ENCODE results near the gene PHF10.

Gene PHF10

DNA sequence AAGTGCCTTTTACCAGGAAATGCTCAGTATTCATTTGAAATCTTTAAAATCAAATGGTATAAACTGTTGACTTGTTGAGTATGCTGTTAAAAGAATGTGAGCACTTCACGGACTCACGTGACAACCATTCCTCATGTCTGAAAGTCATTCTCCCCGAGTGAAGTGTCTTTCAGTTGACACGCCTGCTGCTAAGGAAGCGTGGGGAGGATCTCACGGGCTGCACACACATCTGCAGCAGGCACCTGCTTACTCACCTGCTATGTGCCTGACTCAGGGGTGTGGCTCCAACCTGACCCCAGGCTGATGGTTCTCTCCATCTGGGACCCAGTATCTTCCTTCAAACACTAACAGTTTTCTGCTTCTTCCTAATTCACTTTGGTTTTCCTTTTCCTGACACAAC is 55.2 kb downstream of the PHF10 start:
- DNase-seq (ENCODE audit: low read depth) = no peak
- in situ Hi-C loops (cut with HindIII; ENCODE audit: low sequenced_read_pairs) = no loop called here
- no peak overlapping the region for H3K4me3 ChIP-seq (ENCODE audit: low read depth, low read length)
- no peak for TF ChIP-seq CTCF (IDR thresholded peaks at IDR 0.05; ENCODE audit: low read depth, low read length, missing control alignments)

GRCh38 chr6:169668203-169668847 is 56.0 kb downstream of the PHF10 start:
- DNase-seq (ENCODE audit: low read depth) = no peak
- TF ChIP-seq CTCF (IDR thresholded peaks at IDR 0.05; ENCODE audit: low read depth, low read length, missing control alignments) = no peak
- in situ Hi-C loops (cut with HindIII; ENCODE audit: low sequenced_read_pairs) = no loop called here
- H3K4me3 ChIP-seq (ENCODE audit: low read depth, low read length) = no peak overlapping the region

- no peak for DNase-seq (ENCODE audit: low read depth)
- in situ Hi-C loops (cut with HindIII; ENCODE audit: low sequenced_read_pairs) = no loop called here
Observed at GRCh38 chr6:169667716-169668115, 56.6 kb downstream of the PHF10 start.

GRCh38 chr6:169666441-169666840 is 57.9 kb downstream of the PHF10 start:
- no peak for DNase-seq (ENCODE audit: low read depth)
- no peak for TF ChIP-seq CTCF (IDR thresholded peaks at IDR 0.05; ENCODE audit: low read depth, low read length, missing control alignments)
- H3K4me3 ChIP-seq (ENCODE audit: low read depth, low read length) = no peak overlapping the region
- in situ Hi-C loops (cut with HindIII; ENCODE audit: low sequenced_read_pairs) = no loop called here

More at GRCh38 chr6:169667716-169668115, 56.6 kb downstream of the PHF10 start:
- no peak overlapping the region for H3K4me3 ChIP-seq (ENCODE audit: low read depth, low read length)
- TF ChIP-seq CTCF (IDR thresholded peaks at IDR 0.05; ENCODE audit: low read depth, low read length, missing control alignments) = no peak

DNA sequence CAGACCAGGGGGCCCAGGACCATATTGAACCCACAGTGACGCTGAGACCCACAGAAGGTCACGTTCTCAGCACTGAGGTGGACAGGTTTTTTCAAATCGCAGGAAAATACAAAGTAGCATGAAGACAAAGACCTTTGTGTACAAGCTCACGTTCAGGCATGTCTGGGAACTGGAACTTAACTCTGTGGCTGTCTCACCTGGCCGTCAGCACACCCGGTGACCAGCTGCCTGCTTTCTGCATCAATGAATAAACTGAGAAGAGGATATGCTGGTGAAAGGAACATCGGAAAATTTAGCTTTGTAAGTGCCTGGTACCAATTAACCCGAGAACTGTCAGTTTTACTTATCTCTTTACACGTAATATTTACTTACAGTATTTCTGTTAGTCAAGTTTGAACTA is 59.0 kb downstream of the PHF10 start:
- H3K4me3 ChIP-seq (ENCODE audit: low read depth, low read length) = no peak overlapping the region
- TF ChIP-seq CTCF (IDR thresholded peaks at IDR 0.05; ENCODE audit: low read depth, low read length, missing control alignments) = no peak
- in situ Hi-C loops (cut with HindIII; ENCODE audit: low sequenced_read_pairs) = no loop called here

GRCh38 chr6:169664227-169664626 is 60.1 kb downstream of the PHF10 start:
- no peak overlapping the region for H3K4me3 ChIP-seq (ENCODE audit: low read depth, low read length)
- no peak for DNase-seq (ENCODE audit: low read depth)
- in situ Hi-C loops (cut with HindIII; ENCODE audit: low sequenced_read_pairs) = no loop called here
- TF ChIP-seq CTCF (IDR thresholded peaks at IDR 0.05; ENCODE audit: low read depth, low read length, missing control alignments) = no peak

More for the DNA sequence above, 59.0 kb downstream of the PHF10 start:
- no peak for DNase-seq (ENCODE audit: low read depth)

Data from astrocyte of the cerebellum (primary cell).